K562 (cell line): Measurements from ENCODE around the gene FRAT2.

Experiments used
- CGGBP1 ChIP-seq: fragments of 250-450 bp; sonication (Bioruptor Pico); IDR thresholded peaks from 2 replicates; pipeline ENCODE4 v1.9.0; 2021; ENCODE audit warnings: mild to moderate bottlenecking
- CTCF ChIP-seq, 3 experiments: IDR thresholded peaks in 2 of 3; conservative IDR thresholded peaks in 1 of 3; 2 replicates each; pipeline ENCODE4 v1.5.1; 2011 to 2012; ENCODE audit warnings: low read length in 3 of 3, mild to moderate bottlenecking in 3 of 3, control low read depth in 2 of 3, improper control_type of control experiment in 1 of 3, inconsistent platforms in 1 of 3, low read depth in 1 of 3, mixed read lengths in 1 of 3, moderate library complexity in 1 of 3; ENCODE audit not compliant: insufficient read depth in 2 of 3
- EP300 ChIP-seq: IDR thresholded peaks from 2 replicates; pipeline ENCODE4 v1.6.1; 2012; ENCODE audit warnings: low read length, improper control_type of control experiment
- FOSL1 ChIP-seq: fragments of 200-800 bp; sonication (Bioruptor generic); conservative IDR thresholded peaks from 2 replicates; pipeline ENCODE4 v1.6.1; 2016; ENCODE audit warnings: missing genetic modification characterization, missing compliant biosample characterization
- KAT8 ChIP-seq: fragments of 450-650 bp; IDR thresholded peaks from 2 replicates; pipeline ENCODE4 v1.6.1; 2016; ENCODE audit warnings: low read depth, mild to moderate bottlenecking
- MXD1 ChIP-seq: fragments of 250-450 bp; sonication (Bioruptor Pico); IDR thresholded peaks from 2 replicates; pipeline ENCODE4 v1.8.0; 2021; ENCODE audit warnings: borderline replicate concordance, mild to moderate bottlenecking, moderate library complexity; ENCODE audit not compliant: poor library complexity, severe bottlenecking
- PHTF2 ChIP-seq: fragments of 250-450 bp; sonication (Bioruptor Pico); IDR thresholded peaks from 2 replicates; pipeline ENCODE4 v1.5.0; 2021; ENCODE audit warnings: mild to moderate bottlenecking
- POLR2AphosphoS5 ChIP-seq: IDR thresholded peaks from 2 replicates; pipeline ENCODE4 v1.6.1; 2011; ENCODE audit warnings: mild to moderate bottlenecking, low read depth, low read length, moderate library complexity; ENCODE audit not compliant: control insufficient read depth, insufficient read depth
- TRIM24 ChIP-seq, 2 experiments: fragments of 450-650 bp; IDR thresholded peaks; 2 replicates each; pipeline ENCODE4 v1.6.1; 2016
- USF1 ChIP-seq: sonication (generic); formaldehyde crosslinking; IDR thresholded peaks from 2 replicates; pipeline ENCODE4 v1.9.0; 2022; ENCODE audit warnings: mild to moderate bottlenecking, missing genetic modification reagents
- ZFP36 ChIP-seq: fragments of 150-350 bp; IDR thresholded peaks from 2 replicates; pipeline ENCODE4 v1.6.1; 2018; ENCODE audit warnings: low read length, low read depth; ENCODE audit not compliant: partially characterized antibody
- ZNF184 ChIP-seq: sonication (generic); formaldehyde crosslinking; IDR thresholded peaks from 2 replicates; pipeline ENCODE4 v1.5.0; 2020; ENCODE audit warnings: missing genetic modification reagents
- ZNF785 ChIP-seq: fragments of 250-450 bp; sonication (Bioruptor Pico); IDR thresholded peaks from 2 replicates; pipeline ENCODE4 v1.4.0; 2020; ENCODE audit warnings: mild to moderate bottlenecking
- ZZZ3 ChIP-seq: fragments of 450-650 bp; IDR thresholded peaks from 2 replicates; pipeline ENCODE4 v1.6.1; 2016; ENCODE audit warnings: antibody characterized with exemption, mild to moderate bottlenecking, moderate library complexity

- TF ChIP-seq USF1, result no peak
- TF ChIP-seq TRIM24 (IDR thresholded peaks at IDR 0.05), result no peak
- no peak for TF ChIP-seq ZNF785
- no peak for TF ChIP-seq KAT8
- no peak for TF ChIP-seq EP300
- TF ChIP-seq CGGBP1, result no peak
- no peak for TF ChIP-seq ZNF184 (CRISPR knock-in tag)
- no peak for TF ChIP-seq MXD1
- TF ChIP-seq ZFP36, result no peak
- no peak for TF ChIP-seq POLR2AphosphoS5
- TF ChIP-seq FOSL1 (tag), result no peak
- TF ChIP-seq CTCF (IDR thresholded peaks at IDR 0.05 in 2 of 3, conservative IDR thresholded peaks at IDR 0.05 in 1 of 3; ENCODE audit: insufficient read depth in 2 of 3, low read depth in 1 of 3, low read length in 3 of 3), result no peak
- TF ChIP-seq ZZZ3, result no peak
- no peak for TF ChIP-seq PHTF2 (CRISPR knock-in tag)
These were observed 1.9 kb upstream of the FRAT2 start for GRCh38 chr10:97336446-97336845.
